ENCODE results near the gene SLC12A3. TPM values are rescaled to one million over a fixed set of nuclear protein-coding genes. Genes with fewer than 3 reads are reported as not detected.
A peak's percentile ranks its signal among the peaks of the same experiment; 100 is the strongest.

Gene SLC12A3
- total RNA-seq, 3 donors from 2014 or later = not detected

GRCh38 chr16:56860226-56861020 lies 4.6 kb upstream of the SLC12A3 start:
- Histone ChIP-seq H3K9me3 (no peaks in the 10 kb centered on the region), H3K4me1 (ENCODE audit: low read depth) (no peaks in the 10 kb centered on the region), H3K4me3 (no peak overlapping the region), H3K36me3 (ENCODE audit: low read depth) (no peaks in the 10 kb centered on the region)
- ATAC-seq (peak; percentile 66), DNase-seq (no peak)
- TF ChIP-seq CTCF (IDR thresholded peaks at IDR 0.05) = no peak
- intact Hi-C loops (cut with DNase I, micrococcal nuclease) = no loop called here

GRCh38 chr16:56861092-56861610 lies 3.9 kb upstream of the SLC12A3 start:
- H3K36me3 ChIP-seq (ENCODE audit: low read depth) = no peaks in the 10 kb centered on the region
- no peak overlapping the region for H3K4me3 ChIP-seq
- H3K4me1 ChIP-seq (ENCODE audit: low read depth) = no peaks in the 10 kb centered on the region
- no peaks in the 10 kb centered on the region for H3K9me3 ChIP-seq
- no peak for ATAC-seq
- intact Hi-C loops (cut with DNase I, micrococcal nuclease) = no loop called here
- TF ChIP-seq CTCF (IDR thresholded peaks at IDR 0.05) = no peak
- DNase-seq = no peak

GRCh38 chr16:56861756-56862155 lies 3.3 kb upstream of the SLC12A3 start:
- Histone ChIP-seq H3K4me1 (ENCODE audit: low read depth) (no peaks in the 10 kb centered on the region), H3K9me3 (no peaks in the 10 kb centered on the region), H3K36me3 (ENCODE audit: low read depth) (no peaks in the 10 kb centered on the region), H3K4me3 (no peak overlapping the region)
- intact Hi-C loops (cut with DNase I, micrococcal nuclease) = no loop called here
- TF ChIP-seq CTCF (IDR thresholded peaks at IDR 0.05) = no peak
- no peak for DNase-seq
- no peak for ATAC-seq

GRCh38 chr16:56862776-56863175 lies 2.2 kb upstream of the SLC12A3 start:
- H3K36me3 ChIP-seq (ENCODE audit: low read depth) = no peaks in the 10 kb centered on the region
- no peak overlapping the region for H3K4me3 ChIP-seq
- no peak for TF ChIP-seq CTCF (IDR thresholded peaks at IDR 0.05)
- DNase-seq (no peak), ATAC-seq (peak; percentile 30)
- no peaks in the 10 kb centered on the region for H3K9me3 ChIP-seq
- intact Hi-C loops (cut with DNase I, micrococcal nuclease) = no loop called here
- H3K4me1 ChIP-seq (ENCODE audit: low read depth) = no peaks in the 10 kb centered on the region

GRCh38 chr16:56865394-56866062 lies 521 bp downstream of the SLC12A3 start:
- TF ChIP-seq CTCF (IDR thresholded peaks at IDR 0.05) = no peak

More at GRCh38 chr16:56865394-56866062, 521 bp downstream of the SLC12A3 start:
- Histone ChIP-seq H3K4me3 (no peak overlapping the region), H3K4me1 (ENCODE audit: low read depth) (no peaks in the 10 kb centered on the region), H3K36me3 (ENCODE audit: low read depth) (no peaks in the 10 kb centered on the region), H3K9me3 (no peaks in the 10 kb centered on the region)
- DNase-seq (no peak), ATAC-seq (no peak)
- intact Hi-C loops (cut with DNase I, micrococcal nuclease) = loop anchor here in 1 of 2 donors (5.0 kb wide), 1 partner anchor 87 kb away; no protein-coding TSS in a partner anchor
